SU-DHL-6 (cell line): ENCODE results near the gene DMD.

Experiments
- CTCF ChIP-seq: fragments of 200-600 bp; sonication (generic); IDR thresholded peaks from one replicate; pipeline ENCODE4 v1.5.1; 2017; ENCODE audit warnings: antibody characterized with exemption, mild to moderate bottlenecking, low read length, moderate library complexity; ENCODE audit not compliant: insufficient read depth, poor library complexity, severe bottlenecking
- EZH2phosphoT487 ChIP-seq: fragments of 200-600 bp; sonication (generic), shearing (Covaris generic); conservative IDR thresholded peaks from 2 replicates; pipeline ENCODE4 v1.6.1; 2018; ENCODE audit warnings: mild to moderate bottlenecking, antibody characterized with exemption, low read length, moderate library complexity, mixed read lengths

- TF ChIP-seq CTCF = no peak
- TF ChIP-seq EZH2phosphoT487 = no peak
Measured at GRCh38 chrX:33190016-33190415, 21.3 kb downstream of the DMD start.
